ENCODE measurements around the gene RPA1.

The RPA1 gene

DNA sequence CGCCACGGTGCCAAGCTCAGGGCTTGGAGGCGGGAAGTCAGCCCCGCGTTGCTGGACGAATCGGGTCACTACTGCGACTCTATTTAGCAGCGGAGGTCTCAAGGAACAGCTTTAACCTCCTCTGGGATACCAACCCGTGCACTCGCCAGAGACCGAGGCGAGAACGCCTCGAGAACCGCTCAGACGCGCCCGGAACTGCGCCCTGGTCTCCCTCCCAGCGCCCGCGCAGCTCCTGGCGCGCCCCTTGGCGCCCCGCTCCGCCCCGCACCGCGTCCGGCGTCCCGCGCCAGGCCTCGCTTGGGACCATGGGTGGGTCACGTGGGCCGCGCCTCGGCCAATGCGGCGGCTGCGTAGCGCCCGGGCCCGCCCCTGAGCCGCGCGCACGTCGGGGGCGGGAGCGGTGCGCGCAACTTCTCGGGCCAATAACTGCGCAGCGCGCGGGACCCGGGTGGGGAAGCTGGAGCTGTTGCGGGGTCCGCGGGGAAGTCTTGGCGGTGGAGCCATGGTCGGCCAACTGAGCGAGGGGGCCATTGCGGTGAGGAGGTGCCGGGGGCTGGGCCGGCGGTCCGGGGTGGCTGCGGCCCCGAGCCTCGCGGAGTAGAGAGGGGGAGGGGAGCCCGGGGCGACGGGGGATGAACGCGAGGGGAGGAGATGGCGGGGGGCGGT lies at the start of gene RPA1, which contains the start of gene SMYD4:
Gene RPA1 (plus strand): TSS at position 414 of the 666 bp plus-strand sequence. CDS start 89 bp downstream, at position 503.
Gene SMYD4 (minus strand): TSS at position 311 of the 666 bp plus-strand sequence. CDS start 1,908 bp downstream, outside the sequence.
- TF ChIP-seq, protein P1, sequence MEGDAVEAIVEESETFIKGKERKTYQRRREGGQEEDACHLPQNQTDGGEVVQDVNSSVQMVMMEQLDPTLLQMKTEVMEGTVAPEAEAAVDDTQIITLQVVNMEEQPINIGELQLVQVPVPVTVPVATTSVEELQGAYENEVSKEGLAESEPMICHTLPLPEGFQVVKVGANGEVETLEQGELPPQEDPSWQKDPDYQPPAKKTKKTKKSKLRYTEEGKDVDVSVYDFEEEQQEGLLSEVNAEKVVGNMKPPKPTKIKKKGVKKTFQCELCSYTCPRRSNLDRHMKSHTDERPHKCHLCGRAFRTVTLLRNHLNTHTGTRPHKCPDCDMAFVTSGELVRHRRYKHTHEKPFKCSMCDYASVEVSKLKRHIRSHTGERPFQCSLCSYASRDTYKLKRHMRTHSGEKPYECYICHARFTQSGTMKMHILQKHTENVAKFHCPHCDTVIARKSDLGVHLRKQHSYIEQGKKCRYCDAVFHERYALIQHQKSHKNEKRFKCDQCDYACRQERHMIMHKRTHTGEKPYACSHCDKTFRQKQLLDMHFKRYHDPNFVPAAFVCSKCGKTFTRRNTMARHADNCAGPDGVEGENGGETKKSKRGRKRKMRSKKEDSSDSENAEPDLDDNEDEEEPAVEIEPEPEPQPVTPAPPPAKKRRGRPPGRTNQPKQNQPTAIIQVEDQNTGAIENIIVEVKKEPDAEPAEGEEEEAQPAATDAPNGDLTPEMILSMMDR (conservative IDR thresholded peaks at IDR 0.05) = no peak
- TF ChIP-seq ZFX (IDR thresholded peaks at IDR 0.05) = peak; percentile 67; the same call in 1 of the 2 replicates
- H3K27ac ChIP-seq = peak within 1 kb of the TSS; percentile 90

DNA sequence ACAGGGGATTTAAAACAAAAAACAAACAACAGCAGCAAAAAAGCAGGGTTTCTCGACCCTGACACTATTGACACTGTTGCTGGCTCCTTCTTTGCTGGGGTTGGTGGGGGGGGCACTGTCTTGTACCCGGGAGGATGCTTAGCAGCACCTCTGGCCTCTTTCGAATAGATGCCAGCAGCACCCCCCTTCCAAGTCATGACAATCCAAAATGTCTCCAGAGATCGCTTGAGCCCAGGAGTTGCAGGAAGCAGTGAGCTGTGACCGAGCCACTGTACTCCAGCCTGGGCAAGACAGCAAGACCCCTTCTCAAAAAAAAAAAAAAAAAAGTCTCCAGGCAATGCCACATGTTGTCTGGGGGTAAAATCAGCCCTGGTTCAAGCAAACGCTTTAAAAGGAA lies 47.6 kb upstream of the RPA1 start:
- TF ChIP-seq, protein P1 (conservative IDR thresholded peaks at IDR 0.05) = no peak
- no peak for TF ChIP-seq ZFX (IDR thresholded peaks at IDR 0.05)
- no peak overlapping the region for H3K27ac ChIP-seq

DNA sequence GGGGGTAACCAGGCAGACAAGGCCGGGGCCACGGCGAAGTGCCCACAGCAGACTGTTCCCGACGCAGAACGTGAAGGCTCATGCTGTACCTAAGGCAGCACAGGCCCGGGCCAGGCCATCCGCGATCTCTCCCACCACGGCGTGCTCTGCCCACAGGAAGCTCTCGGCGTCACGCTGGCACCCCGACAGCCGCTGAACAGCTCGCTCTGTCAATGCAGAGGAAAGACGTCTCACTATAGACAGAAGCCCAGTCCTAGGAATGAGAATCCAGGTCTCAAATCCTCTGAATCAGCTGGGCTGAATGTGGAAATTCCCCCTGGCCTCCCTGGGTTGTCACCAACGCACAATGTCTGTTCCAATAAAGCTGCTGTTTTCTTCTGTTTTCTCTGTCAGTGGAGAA lies 46.5 kb upstream of the RPA1 start:
- TF ChIP-seq, protein P1 (conservative IDR thresholded peaks at IDR 0.05) = no peak
- TF ChIP-seq ZFX (IDR thresholded peaks at IDR 0.05) = no peak
- H3K27ac ChIP-seq = no peak overlapping the region

DNA sequence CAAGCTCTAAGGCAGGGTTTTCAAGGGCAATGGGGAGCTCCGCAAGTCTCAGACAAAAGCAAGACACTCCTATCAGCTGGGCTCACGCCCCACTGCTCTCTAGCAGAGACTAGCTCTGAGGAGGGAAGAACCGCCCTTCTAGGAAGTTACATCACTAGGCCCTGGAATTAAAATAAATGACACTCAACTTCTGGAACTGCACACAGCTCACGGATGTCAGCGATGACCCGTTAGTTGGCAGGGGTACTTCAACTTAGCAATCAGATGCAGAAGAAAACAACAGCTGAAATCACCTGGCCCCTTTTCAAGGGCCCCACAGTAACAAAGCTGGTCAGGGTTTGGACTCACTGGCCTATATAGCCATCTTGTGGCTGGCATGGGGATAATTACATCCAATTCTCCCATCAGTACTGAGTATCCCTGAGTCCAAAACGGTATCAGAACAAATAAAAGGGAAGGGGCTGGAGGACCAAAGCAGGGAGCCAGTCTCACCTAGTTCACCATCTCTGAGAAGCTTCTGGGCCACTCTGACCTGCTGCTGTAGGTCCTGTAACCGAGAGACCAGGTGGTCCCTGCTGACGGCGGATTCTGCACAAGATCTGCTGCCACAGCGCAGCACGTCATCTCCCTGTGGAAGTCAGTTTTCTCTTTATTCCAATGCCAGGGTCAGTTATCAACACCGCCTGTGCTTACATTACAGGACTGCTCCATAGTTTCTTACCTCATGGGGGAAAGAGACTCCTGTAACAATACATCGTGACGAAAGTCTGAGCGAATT lies 45.8 kb upstream of the RPA1 start:
- no peak for TF ChIP-seq ZFX (IDR thresholded peaks at IDR 0.05)
- TF ChIP-seq, protein P1 (conservative IDR thresholded peaks at IDR 0.05) = no peak
- no peak overlapping the region for H3K27ac ChIP-seq

DNA sequence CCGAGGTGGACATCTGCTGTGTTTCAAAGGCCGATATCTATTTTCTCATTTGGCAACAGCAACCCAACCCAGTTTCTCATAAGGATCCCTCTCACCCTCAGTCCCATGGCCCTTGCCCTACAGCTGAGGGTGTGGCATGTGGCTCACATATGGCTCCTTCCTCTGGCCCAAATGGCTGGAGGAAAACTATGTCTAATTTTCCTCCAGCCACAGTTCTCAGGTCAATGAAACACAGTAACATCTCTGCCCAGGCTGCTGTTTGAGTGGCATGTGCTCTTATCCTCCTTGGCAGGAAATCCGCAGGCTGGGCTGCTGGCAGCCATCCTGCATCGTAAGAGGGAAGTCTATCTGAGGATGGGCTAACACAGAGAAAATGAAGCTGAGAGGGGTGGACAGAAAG lies 43.9 kb upstream of the RPA1 start:
- no peak overlapping the region for H3K27ac ChIP-seq

DNA sequence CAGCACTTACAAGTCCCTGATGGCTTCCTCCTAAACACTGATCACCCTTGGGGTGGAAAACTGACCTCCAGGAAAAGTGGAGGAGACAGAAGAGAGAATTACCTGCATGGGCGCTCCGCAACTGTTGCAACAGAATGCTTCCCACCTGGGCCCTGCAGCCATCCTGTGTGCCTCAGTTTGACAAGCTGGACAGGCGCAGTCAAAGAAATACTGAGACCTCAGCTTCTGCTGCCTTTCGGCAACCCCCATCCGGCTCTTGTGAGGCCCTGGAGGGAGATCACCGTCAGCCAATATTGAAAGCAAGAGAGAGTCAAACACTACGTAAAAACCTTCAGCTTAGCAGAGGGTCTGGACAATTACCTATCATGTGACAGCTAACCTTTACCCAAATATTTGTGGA lies 43.1 kb upstream of the RPA1 start:
- TF ChIP-seq ZFX (IDR thresholded peaks at IDR 0.05) = no peak
- TF ChIP-seq, protein P1 (conservative IDR thresholded peaks at IDR 0.05) = no peak
- H3K27ac ChIP-seq = no peak overlapping the region

More for the DNA sequence above, 43.9 kb upstream of the RPA1 start:
- TF ChIP-seq, protein P1 (conservative IDR thresholded peaks at IDR 0.05) = no peak
- TF ChIP-seq ZFX (IDR thresholded peaks at IDR 0.05) = no peak

DNA sequence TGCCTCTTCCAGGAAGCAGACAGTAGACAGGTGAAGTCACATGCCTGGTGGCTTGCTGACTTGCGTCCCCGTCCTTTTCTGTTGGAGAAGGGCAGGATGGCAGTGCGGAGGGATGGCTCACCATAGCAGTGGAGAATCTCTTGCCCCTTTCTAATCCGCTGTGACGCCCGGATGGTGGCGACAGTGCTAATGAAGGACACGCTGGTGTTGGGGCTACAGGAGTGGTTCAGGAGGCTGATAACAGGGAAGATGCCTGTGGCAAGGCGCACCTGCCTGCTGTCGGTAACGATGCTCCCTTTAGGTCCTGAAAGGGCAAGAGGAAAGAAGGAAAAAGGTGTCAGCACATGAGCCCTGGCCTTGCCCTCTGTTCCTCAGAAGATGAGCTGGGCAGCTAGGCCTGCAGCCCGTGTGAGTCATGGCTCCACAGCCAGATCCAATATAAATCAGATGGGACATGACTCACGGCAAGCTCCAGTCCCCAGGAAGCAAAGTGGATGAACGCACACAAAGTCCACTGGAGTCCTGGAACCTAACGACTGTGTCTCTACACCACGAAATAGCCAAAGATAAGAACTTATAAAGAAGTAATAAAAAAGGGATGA lies 42.4 kb upstream of the RPA1 start:
- H3K27ac ChIP-seq = no peak overlapping the region
- TF ChIP-seq ZFX (IDR thresholded peaks at IDR 0.05) = no peak

Measured in C4-2B (cell line).